Posterior cingulate gyrus (tissue), 11 donors: Measurements from ENCODE around the gene BCL3.
"Not testable (repeated sequence)": the region's sequence is repeated elsewhere in the genome, so short reads cannot be mapped to it uniquely, and the experiment has no call there.

ENCODE experiments used
- DNase-seq, 10 donors: peaks; one replicate each; pipeline versions ENCODE4 v3.0.0 to v3.0.0-alpha.2; 2020 to 2021; ENCODE audit warnings: mixed read lengths in 3 of 10
- intact Hi-C: fragments of 100-400 bp; cut with DNase I; formaldehyde crosslinking; loops from one replicate; pipeline ENCODE4 v1.15.1; 2023

The BCL3 gene

DNA sequence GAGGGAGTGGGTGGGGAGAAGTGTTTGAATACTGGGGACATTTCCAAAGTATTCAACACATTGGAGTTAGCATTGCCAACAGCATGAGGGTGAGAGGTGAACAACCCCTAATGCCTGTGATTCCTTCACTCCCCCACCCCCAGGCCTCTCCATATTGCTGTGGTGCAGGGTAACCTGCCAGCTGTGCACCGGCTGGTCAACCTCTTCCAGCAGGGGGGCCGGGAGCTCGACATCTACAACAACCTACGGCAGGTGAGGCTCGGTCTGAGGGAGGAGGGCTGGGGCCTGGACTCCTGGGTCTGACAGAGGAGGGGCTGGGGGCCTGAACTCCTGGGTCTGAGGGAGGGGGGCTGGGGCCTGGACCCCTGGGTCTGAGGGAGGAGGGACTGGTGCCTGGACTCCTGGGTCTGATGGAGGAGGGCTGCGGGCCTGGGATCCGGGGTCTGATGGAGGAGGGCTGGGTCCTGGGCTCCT, 7.6 kb downstream of the BCL3 start:
- DNase-seq: peak in 1 of 10 donors; percentile 56
- intact Hi-C loops: no loop called here

- intact Hi-C loops: no loop called here
- peak in 7 of 10 donors; percentile 27 to 90 (median 46) for DNase-seq
These were observed 8.7 kb downstream of the BCL3 start for GRCh38 chr19:44757057-44757734.

- peak in 9 of 10 donors; percentile 38 to 95 (median 62) for DNase-seq
These were observed 9.4 kb downstream of the BCL3 start for GRCh38 chr19:44757735-44758505.

GRCh38 chr19:44758596-44758995, 10.1 kb downstream of the BCL3 start:
- intact Hi-C loops: no loop called here
- DNase-seq: peak in 1 of 10 donors; percentile 66

More at GRCh38 chr19:44757735-44758505, 9.4 kb downstream of the BCL3 start:
- intact Hi-C loops: no loop called here

DNA sequence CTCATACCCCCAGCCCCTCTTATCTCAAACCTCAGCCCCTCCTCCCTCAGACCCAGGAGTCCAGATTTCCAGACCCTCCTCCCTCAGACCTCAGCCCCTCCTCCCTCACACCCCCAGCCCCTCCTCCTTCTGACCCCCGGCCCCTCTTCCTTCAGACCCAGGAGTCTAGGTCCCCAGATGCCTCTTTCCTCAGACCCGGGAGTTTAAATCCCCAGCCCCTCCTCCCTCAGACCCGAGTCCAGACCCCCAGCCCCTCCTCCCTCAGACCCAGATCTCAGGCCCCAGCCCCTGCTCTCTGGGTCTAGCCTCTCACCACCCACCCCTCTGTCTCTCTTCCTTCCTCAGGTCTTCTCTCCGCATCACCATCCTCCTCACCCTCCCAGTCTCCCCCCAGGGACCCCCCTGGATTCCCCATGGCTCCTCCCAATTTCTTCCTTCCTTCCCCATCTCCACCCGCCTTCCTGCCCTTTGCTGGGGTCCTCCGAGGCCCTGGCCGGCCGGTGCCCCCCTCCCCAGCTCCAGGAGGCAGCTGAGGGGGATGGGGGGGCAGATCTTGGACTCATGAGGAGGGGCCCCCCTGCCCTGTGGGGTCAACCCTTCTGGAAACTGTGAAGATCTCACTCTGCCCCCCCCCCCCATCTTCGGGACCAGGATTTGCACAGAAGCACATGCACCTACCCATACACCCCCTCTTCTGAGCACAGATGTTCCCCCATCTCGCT, 10.7 kb downstream of the BCL3 start:
- DNase-seq: peak in 1 of 10 donors; percentile 14
- intact Hi-C loops: no loop called here

DNA sequence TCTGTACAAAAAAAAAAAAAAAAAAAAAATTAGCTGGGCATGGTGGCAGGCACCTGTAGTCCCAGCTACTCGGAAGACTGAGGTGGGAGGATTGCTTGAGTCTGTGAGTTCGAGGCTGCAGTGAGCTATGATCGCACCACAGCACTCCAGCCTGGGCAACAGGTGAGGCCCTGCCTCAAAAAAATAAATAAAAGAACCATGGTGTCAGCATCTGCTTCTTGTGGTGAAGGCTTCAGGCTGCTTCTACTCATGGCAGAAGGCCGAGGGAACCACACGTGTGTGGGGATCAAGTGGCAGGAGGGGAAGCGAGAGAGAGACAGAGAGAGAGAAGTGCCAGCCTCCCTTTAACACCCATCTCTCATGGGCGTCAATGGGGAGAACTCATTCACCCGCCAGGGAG, 13.5 kb downstream of the BCL3 start:
- peak in 1 of 10 donors; percentile 19 for DNase-seq
- intact Hi-C loops: no loop called here

DNA sequence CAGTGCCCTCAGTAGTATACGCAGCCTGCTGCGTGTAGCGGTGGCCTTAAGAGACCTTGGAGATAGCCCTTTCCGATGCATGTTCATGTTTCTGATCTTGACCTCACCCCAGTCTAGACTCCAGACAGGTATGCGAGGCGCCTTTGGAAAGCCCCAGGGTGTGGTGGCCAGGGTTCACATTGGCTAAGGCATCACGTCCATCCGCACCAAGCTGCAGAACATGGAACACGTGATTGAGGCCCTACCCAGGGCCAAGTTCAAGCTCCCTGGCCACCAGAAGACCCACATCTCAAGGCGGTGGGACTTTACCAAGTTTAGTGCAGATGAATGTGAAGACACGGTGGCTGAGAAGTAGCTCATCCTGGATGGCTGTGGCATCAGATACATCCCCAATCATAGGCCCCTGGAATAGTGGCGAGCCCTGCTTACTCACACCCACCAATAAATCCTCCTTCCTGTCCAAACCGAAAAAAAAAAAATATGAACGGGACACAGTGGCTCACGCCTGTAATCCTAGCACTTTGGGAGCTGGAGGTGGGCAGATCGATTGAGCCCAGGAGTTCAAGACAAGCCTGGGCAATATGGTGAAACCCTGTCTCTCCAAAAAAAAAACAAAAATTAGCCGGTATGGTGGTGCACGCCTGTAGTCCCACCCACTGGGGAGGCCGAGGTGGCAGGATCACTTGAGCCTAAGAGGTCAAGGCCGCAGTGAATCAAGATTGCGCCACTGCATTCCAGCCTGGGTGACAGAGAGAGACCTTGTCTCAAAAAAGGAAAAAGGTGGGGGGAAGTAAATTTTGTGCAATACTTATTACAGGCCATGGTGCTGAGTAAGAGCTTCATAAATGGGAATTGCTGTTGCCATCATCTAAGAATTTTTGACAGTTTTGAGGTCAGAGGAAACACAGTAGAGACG, 16.8 kb downstream of the BCL3 start:
- no peak for DNase-seq
- intact Hi-C loops: no loop called here

GRCh38 chr19:44765949-44766335, 17.4 kb downstream of the BCL3 start:
- intact Hi-C loops: no loop called here
- DNase-seq: no peak

- intact Hi-C loops: no loop called here
- DNase-seq: no peak
These were observed 19.0 kb downstream of the BCL3 start for GRCh38 chr19:44767295-44768180.

- DNase-seq: peak; percentile 33 to 95 (median 79)
- intact Hi-C loops: loop anchor here (1.0 to 2.0 kb wide), 3 partner anchors 46 to 200 kb away; no protein-coding TSS in a partner anchor
These were observed 22.2 kb downstream of the BCL3 start for GRCh38 chr19:44770550-44771257.

GRCh38 chr19:44772144-44772543, 23.6 kb downstream of the BCL3 start:
- intact Hi-C loops, DNase-seq: not testable (repeated sequence)

- intact Hi-C loops: no loop called here
- no peak for DNase-seq
These were observed 24.5 kb downstream of the BCL3 start for GRCh38 chr19:44772959-44773358.

DNA sequence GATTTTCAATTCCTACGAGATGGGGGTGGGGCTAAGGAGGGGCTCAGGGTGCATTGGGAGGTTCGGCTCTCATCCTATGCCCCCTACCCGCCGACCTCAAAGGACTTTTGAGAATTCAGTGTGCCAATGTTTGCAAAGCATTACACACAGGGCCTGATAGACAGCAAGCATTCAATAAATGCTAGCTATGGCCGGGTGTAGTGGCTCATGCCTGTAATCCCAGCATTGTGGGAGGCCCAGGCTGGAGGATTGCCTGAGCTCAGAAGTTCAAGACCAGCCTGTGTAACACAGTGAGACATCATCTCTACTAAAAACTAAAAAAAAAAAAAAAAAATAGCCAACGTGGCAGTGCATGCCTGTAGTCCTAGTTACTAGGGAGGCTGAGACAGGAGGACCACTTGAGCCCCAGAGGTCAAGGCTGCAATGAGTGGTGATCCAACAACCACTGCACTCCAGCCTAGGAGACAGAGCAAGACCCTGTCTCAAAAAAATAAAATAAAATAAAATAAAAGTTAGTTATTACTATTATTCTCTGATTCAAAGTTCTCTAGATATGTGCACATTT, 27.2 kb downstream of the BCL3 start:
- DNase-seq: no peak
- intact Hi-C loops: no loop called here

GRCh38 chr19:44776402-44777096, 28.0 kb downstream of the BCL3 start:
- intact Hi-C loops: no loop called here
- DNase-seq: no peak

DNA sequence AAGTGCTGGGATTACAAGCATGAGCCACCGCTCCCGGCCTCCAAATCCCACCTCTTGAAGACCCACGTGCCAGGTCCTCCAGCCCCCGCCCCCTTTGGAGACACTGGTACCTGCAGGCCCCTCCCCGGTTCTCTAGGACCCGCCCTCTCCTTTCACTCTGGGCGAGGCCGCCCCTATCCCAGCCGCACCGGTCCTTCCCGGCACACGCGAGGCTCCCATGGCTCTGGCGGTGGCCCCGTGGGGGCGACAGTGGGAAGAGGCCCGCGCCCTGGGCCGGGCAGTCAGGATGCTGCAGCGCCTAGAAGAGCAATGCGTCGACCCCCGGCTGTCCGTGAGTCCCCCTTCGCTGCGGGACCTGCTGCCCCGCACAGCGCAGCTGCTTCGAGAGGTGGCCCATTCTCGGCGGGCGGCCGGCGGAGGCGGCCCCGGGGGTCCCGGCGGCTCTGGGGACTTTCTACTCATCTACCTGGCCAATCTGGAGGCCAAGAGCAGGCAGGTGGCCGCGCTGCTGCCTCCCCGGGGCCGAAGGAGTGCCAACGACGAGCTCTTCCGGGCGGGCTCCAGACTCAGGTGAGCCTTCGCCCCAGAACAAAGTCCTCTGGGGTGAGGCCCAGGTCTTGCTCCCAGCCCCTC, 29.3 kb downstream of the BCL3 start, which contains the start of gene CBLC:
Gene CBLC (plus strand): TSS at position 176 of the 633 bp plus-strand sequence. CDS start 42 bp downstream, at position 218.
- DNase-seq: no peak
- intact Hi-C loops: no loop called here

DNA sequence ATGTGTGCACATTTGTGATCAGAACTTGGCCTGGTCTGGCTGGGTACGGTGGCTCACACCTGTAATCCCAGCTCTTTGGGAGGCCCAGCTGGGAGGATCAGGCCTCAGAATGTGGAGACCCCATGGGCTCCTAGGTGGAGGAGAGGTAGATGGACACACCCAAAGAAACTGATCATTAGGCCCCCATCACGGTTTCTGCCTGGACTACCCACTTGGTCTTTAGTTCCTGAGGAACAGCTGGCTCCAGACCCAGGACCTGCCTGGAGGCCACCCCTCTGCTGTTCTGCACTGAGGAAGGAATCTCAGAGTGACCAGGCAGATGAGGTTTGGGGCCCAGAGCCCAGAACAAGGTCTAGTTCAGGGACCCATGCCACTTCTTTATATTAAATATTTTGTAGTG, 30.6 kb downstream of the BCL3 start:
- intact Hi-C loops: no loop called here
- no peak for DNase-seq

DNA sequence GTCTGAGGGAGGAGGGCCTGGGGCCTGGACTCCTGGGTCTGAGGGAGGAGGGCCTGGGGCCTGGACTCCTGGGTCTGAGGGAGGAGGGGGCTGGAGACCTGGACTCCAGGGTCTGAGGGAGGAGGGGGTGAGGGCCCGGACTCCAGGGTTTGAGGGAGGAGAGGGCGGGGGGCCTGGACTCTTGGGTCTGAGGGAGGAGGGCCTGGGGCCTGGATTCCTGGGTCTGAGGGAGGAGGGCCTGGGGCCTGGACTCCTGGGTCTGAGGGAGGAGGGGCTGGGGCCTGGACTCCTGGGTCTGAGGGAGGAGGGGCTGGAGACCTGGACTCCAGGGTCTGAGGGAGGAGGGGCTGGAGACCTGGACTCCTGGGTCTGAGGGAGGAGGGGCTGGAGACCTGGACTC, 33.2 kb downstream of the BCL3 start:
- intact Hi-C loops: loop anchor here (5.0 kb wide), 1 partner anchor 66 kb away; the partner anchor contains the start of gene NECTIN2

More for the DNA sequence above, 33.2 kb downstream of the BCL3 start:
- peak in 1 of 10 donors; percentile 57 for DNase-seq
